DND-41 (cell line): ENCODE data around the gene UAP1L1.

Experiments
- ATAC-seq: fragments of 200-7000 bp; cut with Tn5 transposase; 3 replicates; pipeline ENCODE4 v1.9.1; 2021; ENCODE audit warnings: low read depth; ENCODE audit not compliant: insufficient read depth
- DNase-seq: peaks from one replicate; pipeline ENCODE4 v3.0.0-alpha.2; 2020
- H2AFZ ChIP-seq: 2 replicates; pipeline ENCODE4 v1.6.0; 2012; ENCODE audit warnings: low read depth, low read length
- H3K27ac ChIP-seq: 2 replicates; pipeline ENCODE4 v1.5.1; 2012; ENCODE audit warnings: low read length, inconsistent platforms
- H3K27me3 ChIP-seq: fragments of 200-600 bp; sonication (generic); 2 replicates; pipeline ENCODE4 v1.6.0; 2012; ENCODE audit warnings: low read length, mild to moderate bottlenecking, inconsistent platforms; ENCODE audit not compliant: insufficient read depth, poor library complexity
- H3K36me3 ChIP-seq: 2 replicates; pipeline ENCODE4 v1.5.1; 2012; ENCODE audit warnings: low read length, inconsistent platforms; ENCODE audit not compliant: insufficient read depth
- H3K4me1 ChIP-seq: 2 replicates; pipeline ENCODE4 v1.5.1; 2012; ENCODE audit warnings: mild to moderate bottlenecking, low read length; ENCODE audit not compliant: insufficient read depth
- H3K4me2 ChIP-seq: 2 replicates; pipeline ENCODE4 v1.6.0; 2012; ENCODE audit warnings: mild to moderate bottlenecking, moderate library complexity, low read length, inconsistent platforms; ENCODE audit not compliant: insufficient read depth
- H3K4me3 ChIP-seq, 2 experiments: fragments of 200-600 bp in 1 of 2; shearing (Covaris generic) in 1 of 2; 2 replicates each; pipeline ENCODE4 v1.5.1; 2012 to 2016; ENCODE audit warnings: inconsistent platforms in 2 of 2, low read length in 2 of 2, mild to moderate bottlenecking in 2 of 2, low read depth in 1 of 2, moderate library complexity in 1 of 2
- H3K79me2 ChIP-seq: 2 replicates; pipeline ENCODE4 v1.6.0; 2012; ENCODE audit warnings: low read length, inconsistent platforms; ENCODE audit not compliant: insufficient read depth
- H3K9ac ChIP-seq: 2 replicates; pipeline ENCODE4 v1.6.0; 2012; ENCODE audit warnings: low read depth, mild to moderate bottlenecking, inconsistent platforms, low read length, moderate library complexity
- H3K9me3 ChIP-seq: 2 replicates; pipeline ENCODE4 v1.5.1; 2012; ENCODE audit warnings: low read length, moderate library complexity, mild to moderate bottlenecking, inconsistent platforms; ENCODE audit not compliant: insufficient read depth, severe bottlenecking
- H4K20me1 ChIP-seq: 2 replicates; pipeline ENCODE4 v1.6.0; 2012; ENCODE audit warnings: low read length; ENCODE audit not compliant: insufficient read depth
- EZH2 ChIP-seq: IDR thresholded peaks from 3 replicates; pipeline ENCODE4 v1.6.1; 2012; ENCODE audit warnings: borderline replicate concordance, low read depth, mild to moderate bottlenecking, moderate library complexity, low read length, inconsistent platforms; ENCODE audit not compliant: severe bottlenecking
- TF ChIP-seq, protein P1 (sequence below): IDR thresholded peaks from 2 replicates; pipeline ENCODE4 v1.5.1; 2012; ENCODE audit warnings: borderline replicate concordance, low read length, moderate library complexity, mild to moderate bottlenecking; ENCODE audit not compliant: poor library complexity, severe bottlenecking; ENCODE audit errors: extremely low read depth

The UAP1L1 gene

DNA sequence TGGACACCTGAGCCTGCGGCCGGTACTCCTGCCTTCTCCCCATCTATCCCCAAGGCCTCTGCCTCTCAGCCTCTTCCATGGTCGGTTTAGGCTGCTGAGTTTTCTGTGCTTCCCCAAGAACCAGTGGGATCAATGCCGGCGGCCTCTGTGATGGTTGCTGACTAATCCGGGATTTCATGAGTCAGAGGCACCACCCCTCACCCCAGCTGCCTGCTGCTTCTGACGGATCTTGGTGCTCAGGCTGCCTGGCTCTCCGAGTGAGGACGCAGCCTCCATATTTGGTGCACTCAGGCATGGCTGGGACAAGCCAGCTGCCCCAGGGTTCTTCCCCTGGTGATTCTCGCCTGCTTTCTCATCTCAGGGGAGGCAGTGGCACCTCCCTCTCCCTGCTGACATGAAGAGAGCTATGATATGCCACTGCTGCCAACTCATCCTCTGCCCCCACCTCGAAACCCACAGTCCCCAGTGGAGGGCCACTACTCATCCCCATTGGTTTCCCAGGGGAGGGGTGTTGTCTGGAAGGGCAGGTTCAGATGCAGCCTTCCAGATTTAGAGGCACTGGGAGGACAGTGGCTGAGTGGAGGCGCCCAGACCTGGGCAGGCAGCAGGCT is 6.2 kb downstream of the UAP1L1 start:
- Histone ChIP-seq H4K20me1 (no peaks in the 10 kb centered on the region), H3K27ac (no peak overlapping the region), H3K4me3 (no peak overlapping the region), H3K4me1 (peaks cover 22% of the 10 kb centered on the region), H2AFZ (no peak overlapping the region), H3K9ac (no peak overlapping the region), H3K79me2 (peaks cover 12% of the 10 kb centered on the region), H3K36me3 (no peaks in the 10 kb centered on the region), H3K27me3 (no peaks in the 10 kb centered on the region), H3K4me2 (no peak overlapping the region), H3K9me3 (no peaks in the 10 kb centered on the region)
- no peak for TF ChIP-seq EZH2
- DNase-seq = no peak
- no peak for ATAC-seq

DNA sequence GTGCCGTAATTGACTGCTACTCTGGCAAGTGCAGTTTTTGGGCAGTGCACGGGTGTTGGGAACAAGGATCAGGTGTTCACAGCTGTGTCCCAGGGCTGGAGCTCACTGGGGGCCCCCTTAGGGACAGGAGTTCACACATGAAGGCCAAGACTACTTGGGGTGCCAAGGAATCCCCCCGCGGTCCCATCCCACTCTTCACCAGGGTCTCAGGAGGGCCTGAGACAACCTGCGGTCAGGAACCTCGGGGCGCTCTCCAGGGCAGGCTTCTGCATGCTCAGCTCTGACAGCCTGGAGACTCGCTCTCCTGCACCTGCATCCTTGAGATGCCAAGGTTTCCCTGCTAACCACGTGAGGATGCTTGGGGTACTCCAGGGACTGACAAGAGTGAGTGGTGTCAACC is 7.2 kb downstream of the UAP1L1 start:
- no peak for TF ChIP-seq EZH2
- TF ChIP-seq, protein P1, sequence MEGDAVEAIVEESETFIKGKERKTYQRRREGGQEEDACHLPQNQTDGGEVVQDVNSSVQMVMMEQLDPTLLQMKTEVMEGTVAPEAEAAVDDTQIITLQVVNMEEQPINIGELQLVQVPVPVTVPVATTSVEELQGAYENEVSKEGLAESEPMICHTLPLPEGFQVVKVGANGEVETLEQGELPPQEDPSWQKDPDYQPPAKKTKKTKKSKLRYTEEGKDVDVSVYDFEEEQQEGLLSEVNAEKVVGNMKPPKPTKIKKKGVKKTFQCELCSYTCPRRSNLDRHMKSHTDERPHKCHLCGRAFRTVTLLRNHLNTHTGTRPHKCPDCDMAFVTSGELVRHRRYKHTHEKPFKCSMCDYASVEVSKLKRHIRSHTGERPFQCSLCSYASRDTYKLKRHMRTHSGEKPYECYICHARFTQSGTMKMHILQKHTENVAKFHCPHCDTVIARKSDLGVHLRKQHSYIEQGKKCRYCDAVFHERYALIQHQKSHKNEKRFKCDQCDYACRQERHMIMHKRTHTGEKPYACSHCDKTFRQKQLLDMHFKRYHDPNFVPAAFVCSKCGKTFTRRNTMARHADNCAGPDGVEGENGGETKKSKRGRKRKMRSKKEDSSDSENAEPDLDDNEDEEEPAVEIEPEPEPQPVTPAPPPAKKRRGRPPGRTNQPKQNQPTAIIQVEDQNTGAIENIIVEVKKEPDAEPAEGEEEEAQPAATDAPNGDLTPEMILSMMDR = no peak
- no peak overlapping the region for H3K9ac ChIP-seq
- peaks cover 5% of the 10 kb centered on the region; the same call in 1 of the 2 replicates for H3K36me3 ChIP-seq
- ATAC-seq (no peak), DNase-seq (no peak)
- no peaks in the 10 kb centered on the region for H4K20me1 ChIP-seq
- peaks cover 29% of the 10 kb centered on the region for H3K4me1 ChIP-seq
- no peak overlapping the region for H2AFZ ChIP-seq
- no peaks in the 10 kb centered on the region for H3K27me3 ChIP-seq
- peaks cover 14% of the 10 kb centered on the region for H3K79me2 ChIP-seq
- H3K9me3 ChIP-seq = no peaks in the 10 kb centered on the region
- no peak overlapping the region for H3K4me2 ChIP-seq
- H3K27ac ChIP-seq = no peak overlapping the region
- no peak overlapping the region for H3K4me3 ChIP-seq

DNA sequence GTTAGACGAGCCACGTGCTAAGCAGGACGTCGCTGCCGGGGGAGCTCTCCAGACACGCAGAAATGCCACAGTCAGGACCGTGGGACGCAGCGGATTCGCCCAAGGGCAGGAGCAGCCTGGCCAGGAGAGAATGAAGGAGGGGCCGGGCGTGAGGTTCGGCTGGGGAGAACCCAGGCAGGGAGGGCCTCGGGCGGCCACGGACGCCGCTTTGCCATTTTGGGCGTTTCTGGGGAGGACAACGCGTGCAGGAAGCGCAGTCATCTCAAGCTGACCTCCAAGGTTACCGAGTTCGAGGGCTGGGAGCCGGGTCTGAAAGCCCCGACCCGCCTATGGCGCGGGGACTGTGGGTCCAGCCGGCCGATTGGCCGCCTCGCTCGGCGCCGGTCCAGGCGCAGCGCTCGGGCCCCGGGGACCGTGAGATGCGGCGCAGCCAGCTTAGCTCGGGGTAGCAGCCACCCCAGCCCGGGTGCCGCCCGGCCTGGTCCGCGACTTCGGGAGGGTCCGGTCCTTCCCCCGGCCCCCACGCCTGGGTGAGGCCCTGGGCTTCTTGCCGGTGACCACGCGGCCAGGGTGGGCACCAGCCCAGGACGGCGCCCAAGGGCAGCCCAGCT is 8.7 kb downstream of the UAP1L1 start:
- Histone ChIP-seq H3K4me1 (peaks cover 29% of the 10 kb centered on the region), H4K20me1 (peaks cover 3% of the 10 kb centered on the region; the same call in 1 of the 2 replicates), H2AFZ (peak overlapping the region; percentile 76), H3K27me3 (no peaks in the 10 kb centered on the region), H3K4me2 (peak overlapping the region; percentile 95), H3K9ac (peak overlapping the region; percentile 88), H3K27ac (peak overlapping the region; percentile 63), H3K9me3 (no peaks in the 10 kb centered on the region), H3K79me2 (peaks cover 20% of the 10 kb centered on the region), H3K36me3 (peaks cover 17% of the 10 kb centered on the region), H3K4me3 (peak overlapping the region; percentile 42 to 69; a peak in 3 of 4 replicates)
- DNase-seq = no peak
- ATAC-seq = peak; percentile 4; the same call in 2 of the 3 replicates
- TF ChIP-seq EZH2 = no peak
- TF ChIP-seq, protein P1 = no peak

DNA sequence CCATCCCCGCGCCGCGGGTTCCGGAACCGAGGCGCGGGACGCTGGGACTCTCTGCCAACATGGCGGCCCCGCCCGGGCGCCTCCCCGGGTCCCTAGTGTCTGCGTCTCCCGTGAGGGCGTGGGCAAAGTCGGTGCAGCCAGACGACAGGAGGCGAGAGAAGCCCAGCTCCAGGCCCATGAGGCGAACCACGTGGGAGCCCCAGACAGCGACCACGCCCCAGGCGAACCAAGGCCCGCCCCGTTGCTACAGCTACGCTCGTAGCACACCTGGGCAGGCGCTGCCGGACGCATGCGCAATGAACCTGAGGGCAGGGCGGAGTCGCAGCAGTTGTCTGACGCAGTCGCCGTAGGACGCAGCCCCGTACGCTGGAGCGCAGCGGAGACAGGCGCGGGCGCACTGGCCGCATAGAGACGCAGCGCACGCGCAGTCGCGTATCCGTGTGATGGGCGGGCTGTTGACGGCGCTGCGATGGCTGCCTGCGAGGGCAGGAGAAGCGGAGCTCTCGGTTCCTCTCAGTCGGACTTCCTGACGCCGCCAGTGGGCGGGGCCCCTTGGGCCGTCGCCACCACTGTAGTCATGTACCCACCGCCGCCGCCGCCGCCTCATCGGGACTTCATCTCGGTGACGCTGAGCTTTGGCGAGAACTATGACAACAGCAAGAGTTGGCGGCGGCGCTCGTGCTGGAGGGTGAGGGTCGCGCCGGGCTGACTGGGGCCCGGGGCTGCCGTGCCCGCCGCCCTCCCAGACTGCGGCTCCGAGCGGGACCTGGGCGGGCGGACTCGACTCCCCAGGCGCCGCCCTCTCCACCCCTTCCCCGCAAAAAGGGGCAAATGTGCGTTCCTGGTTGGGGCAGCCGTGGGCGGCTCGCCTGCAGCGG is 9.5 kb downstream of the UAP1L1 start, which contains the start of gene MAN1B1:
Gene MAN1B1 (plus strand): TSS at position 455 of the 878 bp plus-strand sequence. CDS start 15 bp downstream, at position 470.
- H3K36me3 ChIP-seq = peaks cover 20% of the 10 kb centered on the region
- peak within 1 kb of the TSS; percentile 89 for H2AFZ ChIP-seq
- peak within 1 kb of the TSS; percentile 64 to 69; a peak in 3 of 4 replicates for H3K4me3 ChIP-seq
- H4K20me1 ChIP-seq = peaks cover 4% of the 10 kb centered on the region; the same call in 1 of the 2 replicates
- DNase-seq (peak; percentile 98), ATAC-seq (peak; percentile 90)
- TF ChIP-seq EZH2 = no peak
- TF ChIP-seq, protein P1 = no peak
- peaks cover 29% of the 10 kb centered on the region for H3K4me1 ChIP-seq
- H3K9ac ChIP-seq = peak within 1 kb of the TSS; percentile 88
- peak within 1 kb of the TSS; percentile 95 for H3K4me2 ChIP-seq
- peaks cover 22% of the 10 kb centered on the region for H3K79me2 ChIP-seq
- H3K9me3 ChIP-seq = no peaks in the 10 kb centered on the region
- no peaks in the 10 kb centered on the region for H3K27me3 ChIP-seq
- H3K27ac ChIP-seq = peak within 1 kb of the TSS; percentile 74
